B cell (primary cell): ENCODE results near the gene CLECL1.
"Not testable (repeated sequence)": the region's sequence is repeated elsewhere in the genome, so short reads cannot be mapped to it uniquely, and the experiment has no call there.

ENCODE experiments used
- CTCF ChIP-seq: fragments of 200-600 bp; IDR thresholded peaks from one replicate; pipeline ENCODE4 v1.8.0; 2022; ENCODE audit warnings: antibody characterized with exemption, mild to moderate bottlenecking
- EZH2 ChIP-seq: IDR thresholded peaks from 2 replicates; pipeline ENCODE4 v1.6.1; 2012; ENCODE audit warnings: borderline replicate concordance, low read depth, mild to moderate bottlenecking, moderate library complexity, low read length; ENCODE audit not compliant: insufficient read depth, poor library complexity, severe bottlenecking

GRCh38 chr12:9682508-9682907, 50.4 kb downstream of the CLECL1 start:
- not testable (repeated sequence) for TF ChIP-seq CTCF, EZH2
